Stimulated activated CD4-positive, alpha-beta T cell treated with anti-CD3 and anti-CD28 coated beads, TNF-alpha, amount 100 ng/mL, for 4 hours (primary cell): Measurements from ENCODE around the gene LYSMD3.

ENCODE experiments used
- DNase-seq, 3 experiments: peaks; one replicate each; pipeline ENCODE4 v3.0.0-alpha.2; 2020; ENCODE audit warnings: low read depth in 3 of 3

LYSMD3 gene

DNA sequence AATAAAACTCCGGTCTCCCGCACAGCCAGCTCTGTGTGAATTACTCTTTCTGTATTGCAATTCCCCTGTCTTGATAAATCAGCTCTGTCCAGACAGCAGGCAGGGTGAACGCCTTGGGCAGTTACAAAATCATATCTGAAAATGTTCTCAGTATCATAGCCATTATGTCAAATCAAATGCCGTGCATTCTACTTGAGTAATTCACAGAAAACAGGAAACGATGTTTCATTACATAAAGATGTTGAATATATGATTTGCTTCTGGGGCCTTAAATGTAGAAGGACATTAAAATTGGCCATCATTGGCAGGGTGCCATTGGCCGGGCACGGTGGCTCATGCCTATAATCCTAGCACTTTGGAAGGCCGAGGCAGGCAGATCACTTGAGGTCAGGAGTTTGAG lies 46.2 kb downstream of the LYSMD3 start:
- DNase-seq, result no peak

DNA sequence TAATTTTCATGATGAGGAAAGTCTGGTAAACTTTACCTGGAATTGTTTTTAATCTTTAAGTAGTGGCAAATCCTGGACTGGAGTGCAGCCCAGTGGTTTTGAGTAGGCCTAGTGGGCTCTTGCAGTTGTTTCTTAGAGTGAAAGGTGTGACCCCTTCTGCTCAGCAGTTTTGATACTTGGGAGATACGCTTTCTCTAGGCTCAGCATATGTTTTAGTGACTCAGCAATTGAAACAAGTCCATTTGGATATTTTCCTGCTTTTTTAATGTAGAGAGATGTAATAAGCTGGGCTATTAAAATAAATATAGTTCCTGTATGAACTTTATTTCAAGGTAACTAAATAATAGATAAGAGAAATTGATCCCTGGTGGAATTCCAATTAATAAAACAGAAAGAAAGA lies 48.7 kb downstream of the LYSMD3 start:
- no peak for DNase-seq

DNA sequence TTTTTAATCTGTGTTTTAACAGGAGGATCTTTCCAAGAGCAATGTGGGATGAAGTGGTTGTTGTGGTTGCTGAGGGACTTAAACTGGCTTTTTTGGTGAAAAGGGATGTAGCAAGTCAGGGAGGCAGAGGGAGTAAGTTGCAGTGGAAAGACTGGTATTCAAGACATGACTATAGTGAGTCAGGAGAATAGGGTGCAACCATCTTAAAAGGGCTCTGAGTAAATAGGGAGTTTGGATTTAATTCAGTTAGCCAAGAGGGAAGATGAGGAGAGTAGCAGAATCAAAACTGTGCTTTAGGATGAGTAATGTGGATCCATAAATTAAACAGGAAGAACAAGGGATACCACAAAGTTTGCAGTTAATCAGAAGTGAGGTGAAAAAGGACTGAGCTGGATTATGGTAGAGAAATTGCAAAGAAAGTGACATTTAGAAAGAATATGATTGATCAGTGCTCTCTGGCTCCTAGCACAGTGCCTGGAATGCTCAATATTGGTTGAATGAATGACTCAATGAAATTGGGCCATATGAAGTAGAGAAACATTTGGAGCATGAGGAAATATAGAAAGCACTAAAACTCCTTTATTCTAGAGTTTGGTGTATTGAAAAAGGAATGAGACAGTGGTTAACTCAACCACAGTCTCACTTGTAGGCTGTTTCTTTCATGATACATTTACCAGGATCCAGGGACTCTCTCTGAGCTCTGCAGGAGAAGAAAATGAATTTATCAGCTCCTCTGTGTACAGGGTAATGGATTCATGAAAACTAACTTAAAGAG lies 49.6 kb downstream of the LYSMD3 start:
- DNase-seq, result no peak

DNA sequence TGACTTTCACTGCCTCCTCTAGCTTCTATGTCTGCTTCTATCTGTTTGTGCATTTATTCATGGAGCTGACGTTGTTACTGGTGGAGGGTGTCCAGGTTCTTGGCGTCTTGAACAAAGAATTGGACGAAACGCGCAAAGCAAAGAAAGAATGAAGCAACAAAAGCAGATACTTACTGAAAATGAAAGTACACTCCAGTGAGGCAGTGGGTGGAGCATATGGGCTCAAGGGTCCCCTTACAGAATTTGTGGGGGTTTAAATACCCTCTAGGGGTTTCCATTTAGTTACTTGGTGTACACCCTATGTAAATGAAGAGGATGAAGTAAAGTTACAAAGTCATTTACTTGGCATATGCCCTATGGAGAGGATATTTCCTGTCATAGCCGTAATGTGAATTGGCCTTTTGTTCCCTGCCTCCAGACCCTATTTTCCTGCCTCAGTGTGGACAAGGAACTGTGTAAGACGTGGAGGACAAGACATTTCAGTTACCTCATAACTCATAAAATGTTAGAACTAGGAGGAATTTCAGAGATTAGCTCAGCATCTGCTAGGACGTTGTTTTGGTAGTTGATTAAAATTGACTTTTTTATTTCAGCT lies 51.7 kb downstream of the LYSMD3 start:
- no peak for DNase-seq

DNA sequence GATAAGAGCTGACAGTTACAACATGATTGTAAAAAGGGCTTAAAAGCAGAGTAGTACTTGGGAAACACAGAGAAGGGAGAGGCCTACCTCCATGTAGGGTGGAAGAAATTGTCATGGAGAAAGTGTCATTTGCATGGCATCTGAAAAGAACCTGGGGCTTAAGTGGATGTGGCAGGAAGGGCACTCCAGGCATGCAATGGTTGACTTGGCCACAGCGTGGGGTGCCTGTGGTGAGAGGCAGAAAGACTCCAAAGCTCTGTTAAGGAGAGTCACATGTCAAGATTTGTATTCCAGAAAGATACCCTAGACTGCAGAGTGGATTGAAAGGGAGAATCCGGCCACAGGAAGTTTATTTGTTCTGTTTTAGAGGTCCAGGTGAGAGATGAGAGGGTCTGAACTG lies 52.3 kb downstream of the LYSMD3 start:
- no peak for DNase-seq

- no peak for DNase-seq
These were observed 53.0 kb downstream of the LYSMD3 start for GRCh38 chr5:90476391-90476790.

GRCh38 chr5:90475436-90475980 lies 53.9 kb downstream of the LYSMD3 start:
- DNase-seq, result no peak

DNA sequence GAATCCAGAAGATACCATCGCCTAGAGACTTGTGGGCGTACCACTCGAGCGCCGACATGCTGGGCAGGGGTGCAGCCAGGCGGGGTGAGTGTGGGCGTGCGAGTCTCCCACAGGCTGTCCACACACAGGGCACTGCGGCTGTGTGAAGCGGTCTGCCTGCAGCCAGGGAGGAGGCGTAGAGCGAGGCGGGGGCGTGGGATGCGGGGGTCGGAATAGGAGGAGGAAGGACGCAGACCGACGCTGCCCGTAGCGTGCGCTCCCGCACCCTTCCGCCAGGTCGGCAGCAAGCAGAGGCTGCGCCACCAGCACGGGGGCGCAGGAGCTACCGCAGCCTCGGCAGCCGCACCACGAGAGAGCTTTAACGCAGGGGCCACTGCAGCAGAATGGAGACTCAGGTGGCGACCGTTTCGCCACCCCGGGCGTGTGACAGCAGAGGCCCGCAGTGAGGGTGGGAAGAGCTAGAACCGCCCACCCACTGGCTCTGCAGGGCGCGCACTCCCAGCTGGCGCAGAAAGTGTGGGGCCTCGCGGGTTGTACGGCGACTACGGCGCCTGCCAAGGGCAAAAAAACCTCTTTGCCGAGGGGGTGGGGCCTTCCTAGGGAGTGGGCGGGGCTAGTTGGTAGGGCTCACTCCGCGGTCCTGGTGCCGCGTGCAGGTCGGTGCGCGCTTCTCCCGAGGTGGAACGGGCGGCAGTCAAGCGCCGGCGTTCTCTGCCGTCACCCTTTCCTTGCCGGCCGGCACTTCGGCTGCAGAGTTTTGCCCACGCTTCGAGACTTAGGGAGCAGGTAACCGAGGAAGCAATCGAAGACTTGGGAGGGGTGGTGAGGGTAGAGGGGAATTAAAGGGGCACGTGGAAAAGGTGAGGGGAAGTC lies 54.9 kb downstream of the LYSMD3 start, which contains the start of the genes MBLAC2 and POLR3G:
MBLAC2 (minus strand) TSS at position 537 of the 873 bp plus-strand sequence; CDS start at position 58, 479 bp downstream.
POLR3G (plus strand) TSS at position 630 of the 873 bp plus-strand sequence. CDS start 10,704 bp downstream, outside the sequence.
- DNase-seq, result peak; percentile 86 to 91 (median 90)

GRCh38 chr5:90473396-90474234 lies 55.8 kb downstream of the LYSMD3 start:
- DNase-seq, result peak in 1 of 3 experiments; percentile 17

DNA sequence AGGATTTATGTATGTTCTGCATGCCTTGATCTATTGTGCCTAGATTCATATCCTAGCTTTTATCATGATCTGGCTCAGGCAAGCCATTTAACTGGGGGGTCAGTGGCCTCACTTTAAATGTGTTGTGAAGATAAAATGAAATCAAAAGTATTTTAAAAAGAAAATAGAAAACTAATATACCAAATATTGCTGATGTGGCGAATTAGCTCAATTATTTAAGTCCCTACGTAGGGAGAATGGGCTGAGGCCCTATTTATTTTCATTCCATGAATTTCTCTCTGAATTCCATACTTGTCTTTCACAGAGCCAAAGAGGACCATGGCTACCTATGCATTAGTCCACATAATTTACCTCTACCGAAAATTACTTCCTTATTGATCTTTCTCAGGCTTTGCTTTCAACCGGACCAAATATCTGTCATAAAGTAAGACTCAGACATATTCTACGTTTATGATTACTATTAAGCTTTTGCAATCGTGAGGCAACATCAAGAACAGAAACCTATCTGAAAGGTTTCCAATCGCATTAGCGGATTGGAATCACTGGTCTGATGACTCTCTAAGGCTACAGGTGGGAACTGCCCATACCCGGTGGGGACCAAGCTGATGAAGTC lies 56.5 kb downstream of the LYSMD3 start:
- DNase-seq, result no peak
